ENCODE measurements around the gene CHN2. TPM values are rescaled to one million over a fixed set of nuclear protein-coding genes. Genes with fewer than 3 reads are reported as not detected.

The CHN2 gene
- total RNA-seq, 1 donor: 0.81 TPM

- no peak overlapping the region for H3K4me3 ChIP-seq (ENCODE audit: low read depth, low read length)
- no peak for TF ChIP-seq CTCF (IDR thresholded peaks at IDR 0.05; ENCODE audit: insufficient read depth, low read length)
- DNase-seq (ENCODE audit: low read depth): no peak
These were observed 292.8 kb downstream of the CHN2 start for GRCh38 chr7:29487424-29487823.

- H3K4me3 ChIP-seq (ENCODE audit: low read depth, low read length): peak overlapping the region; percentile 14
- no peak for TF ChIP-seq CTCF (IDR thresholded peaks at IDR 0.05; ENCODE audit: insufficient read depth, low read length)
- DNase-seq (ENCODE audit: low read depth): no peak
These were observed 293.8 kb downstream of the CHN2 start for GRCh38 chr7:29488203-29488970.

GRCh38 chr7:29488977-29489376 lies 294.4 kb downstream of the CHN2 start:
- DNase-seq (ENCODE audit: low read depth): peak; percentile 97
- no peak for TF ChIP-seq CTCF (IDR thresholded peaks at IDR 0.05; ENCODE audit: insufficient read depth, low read length)
- H3K4me3 ChIP-seq (ENCODE audit: low read depth, low read length): no peak overlapping the region

GRCh38 chr7:29490094-29490607 lies 295.6 kb downstream of the CHN2 start:
- H3K4me3 ChIP-seq (ENCODE audit: low read depth, low read length): no peak overlapping the region
- no peak for TF ChIP-seq CTCF (IDR thresholded peaks at IDR 0.05; ENCODE audit: insufficient read depth, low read length)
- DNase-seq (ENCODE audit: low read depth): no peak

GRCh38 chr7:29494350-29494749 lies 299.8 kb downstream of the CHN2 start:
- H3K4me3 ChIP-seq (ENCODE audit: low read depth, low read length): no peak overlapping the region
- TF ChIP-seq CTCF (IDR thresholded peaks at IDR 0.05; ENCODE audit: insufficient read depth, low read length): no peak
- DNase-seq (ENCODE audit: low read depth): peak; percentile 90

- no peak for DNase-seq (ENCODE audit: low read depth)
- no peak for TF ChIP-seq CTCF (IDR thresholded peaks at IDR 0.05; ENCODE audit: insufficient read depth, low read length)
- H3K4me3 ChIP-seq (ENCODE audit: low read depth, low read length): no peak overlapping the region
These were observed 301.1 kb downstream of the CHN2 start for GRCh38 chr7:29495653-29496052.
